SK-N-MC (cell line): Measurements from ENCODE around the gene USPL1.

ENCODE experiments used
- EZH2 ChIP-seq: fragments of 200-600 bp; sonication (generic); IDR thresholded peaks from one replicate; pipeline ENCODE4 v1.6.1; 2017; ENCODE audit warnings: antibody characterized with exemption
- FOXP2 ChIP-seq: optimal IDR thresholded peaks from 2 replicates; pipeline ENCODE3; 2011; ENCODE audit warnings: mild to moderate bottlenecking, moderate library complexity; ENCODE audit not compliant: insufficient read depth; ENCODE audit errors: extremely low read length, control extremely low read depth
- POLR2AphosphoS5 ChIP-seq: IDR thresholded peaks from 2 replicates; pipeline ENCODE4 v1.6.1; 2012; ENCODE audit warnings: mild to moderate bottlenecking, low read depth, low read length, borderline replicate concordance

DNA sequence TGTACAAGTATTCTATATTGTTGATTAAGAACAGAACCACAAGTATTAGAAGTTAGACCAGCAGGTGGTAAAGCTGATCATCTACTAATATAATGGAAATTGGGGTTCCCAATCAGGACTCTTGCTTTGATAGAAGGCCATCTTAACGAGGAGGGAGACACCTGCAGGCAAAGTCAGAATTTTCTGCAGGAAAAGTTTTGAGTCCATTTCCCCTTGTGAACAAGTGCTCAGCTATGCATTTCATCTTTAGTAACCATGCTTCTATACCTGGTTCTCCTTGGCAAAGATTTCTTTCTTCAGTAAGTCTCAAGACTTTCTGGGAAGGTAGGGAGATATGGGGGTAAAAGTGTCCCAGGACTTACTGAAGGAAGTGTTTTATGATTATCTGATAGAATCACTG is 36.1 kb upstream of the USPL1 start:
- TF ChIP-seq EZH2 (no peak), POLR2AphosphoS5 (no peak), FOXP2 (no peak)
